Type B pancreatic cell (in vitro differentiated cells): ENCODE data around the gene ZDHHC20. TPM values are rescaled to one million over a fixed set of nuclear protein-coding genes. Genes with fewer than 3 reads are reported as not detected.
A peak's percentile ranks its signal among the peaks of the same experiment; 100 is the strongest.

Experiments used
- DNase-seq: peaks from one replicate; pipeline ENCODE4 v3.0.0; 2021; ENCODE audit warnings: mixed read lengths; ENCODE audit not compliant: unreplicated experiment; ENCODE audit errors: extremely low spot score
- H3K27ac Mint-ChIP-seq: 2 replicates; pipeline ENCODE4 v1.8.0; 2021; ENCODE audit warnings: mild to moderate bottlenecking, mixed read lengths
- H3K27me3 Mint-ChIP-seq: 2 replicates; pipeline ENCODE4 v1.8.0; 2021; ENCODE audit warnings: mixed read lengths
- H3K36me3 Mint-ChIP-seq: 2 replicates; pipeline ENCODE4 v1.8.0; 2021; ENCODE audit warnings: mixed read lengths
- H3K4me1 Mint-ChIP-seq: one replicate; pipeline ENCODE4 v1.8.0; 2021; ENCODE audit warnings: mixed read lengths; ENCODE audit not compliant: unreplicated experiment
- H3K4me3 Mint-ChIP-seq: 2 replicates; pipeline ENCODE4 v1.8.0; 2021; ENCODE audit warnings: mild to moderate bottlenecking, mixed read lengths
- H3K9me3 Mint-ChIP-seq: 2 replicates; pipeline ENCODE4 v1.8.0; 2021; ENCODE audit warnings: mixed read lengths
- total RNA-seq: library from RNA; stranded (reverse); gene quantifications from 2 replicates; pipeline ENCODE4 v1.2.1, GENCODE V29; 2021; ENCODE audit warnings: low replicate concordance
- TF ChIP-seq, protein P1 (sequence below): fragments of 200-600 bp; sonication (generic); conservative IDR thresholded peaks from 2 replicates; pipeline ENCODE4 v1.5.0; 2021; ENCODE audit warnings: antibody characterized with exemption, mild to moderate bottlenecking

The ZDHHC20 gene
- total RNA-seq, 1 donor from 2014 or later: 78.2 TPM

DNA sequence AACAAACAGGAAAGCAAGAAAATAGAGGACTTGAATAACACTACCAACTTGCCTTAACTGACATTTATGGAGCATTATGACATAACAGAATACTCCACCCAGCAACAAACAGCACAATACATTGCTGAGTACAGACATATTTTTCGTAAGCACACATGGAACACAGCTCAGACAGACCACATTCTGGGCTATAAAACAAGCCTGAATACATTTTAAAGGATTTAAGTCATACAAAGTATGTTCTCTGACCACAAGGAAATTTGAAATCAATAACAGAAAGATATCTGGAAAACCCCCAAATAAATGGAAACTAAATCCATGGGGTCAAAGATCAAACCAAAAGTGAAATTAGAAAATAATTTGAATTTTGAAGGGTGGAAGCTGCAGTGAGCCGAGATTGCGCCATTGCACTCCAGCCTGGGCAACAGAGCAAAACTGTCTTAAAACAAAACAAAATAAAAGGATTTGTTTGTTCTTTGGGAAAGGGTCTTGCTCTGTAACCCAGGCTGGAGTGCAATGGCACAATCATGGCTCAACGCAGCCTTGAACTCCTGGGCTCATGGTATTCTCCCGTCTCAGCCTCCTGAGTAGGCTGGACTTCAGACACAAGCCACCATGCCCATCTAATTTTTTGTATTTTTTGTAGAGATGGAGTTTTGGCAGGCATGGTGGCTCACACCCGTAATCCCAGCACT, 5.6 kb downstream of the ZDHHC20 start:
- Mint-ChIP-seq H3K4me3 (peak overlapping the region; percentile 45), H3K4me1 (peaks cover 16% of the 10 kb centered on the region), H3K9me3 (peaks cover 6% of the 10 kb centered on the region), H3K27ac (peak overlapping the region; percentile 61), H3K27me3 (no peaks in the 10 kb centered on the region), H3K36me3 (peaks cover 33% of the 10 kb centered on the region)
- no peak for DNase-seq
- TF ChIP-seq, protein P1, sequence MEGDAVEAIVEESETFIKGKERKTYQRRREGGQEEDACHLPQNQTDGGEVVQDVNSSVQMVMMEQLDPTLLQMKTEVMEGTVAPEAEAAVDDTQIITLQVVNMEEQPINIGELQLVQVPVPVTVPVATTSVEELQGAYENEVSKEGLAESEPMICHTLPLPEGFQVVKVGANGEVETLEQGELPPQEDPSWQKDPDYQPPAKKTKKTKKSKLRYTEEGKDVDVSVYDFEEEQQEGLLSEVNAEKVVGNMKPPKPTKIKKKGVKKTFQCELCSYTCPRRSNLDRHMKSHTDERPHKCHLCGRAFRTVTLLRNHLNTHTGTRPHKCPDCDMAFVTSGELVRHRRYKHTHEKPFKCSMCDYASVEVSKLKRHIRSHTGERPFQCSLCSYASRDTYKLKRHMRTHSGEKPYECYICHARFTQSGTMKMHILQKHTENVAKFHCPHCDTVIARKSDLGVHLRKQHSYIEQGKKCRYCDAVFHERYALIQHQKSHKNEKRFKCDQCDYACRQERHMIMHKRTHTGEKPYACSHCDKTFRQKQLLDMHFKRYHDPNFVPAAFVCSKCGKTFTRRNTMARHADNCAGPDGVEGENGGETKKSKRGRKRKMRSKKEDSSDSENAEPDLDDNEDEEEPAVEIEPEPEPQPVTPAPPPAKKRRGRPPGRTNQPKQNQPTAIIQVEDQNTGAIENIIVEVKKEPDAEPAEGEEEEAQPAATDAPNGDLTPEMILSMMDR: no peak

DNA sequence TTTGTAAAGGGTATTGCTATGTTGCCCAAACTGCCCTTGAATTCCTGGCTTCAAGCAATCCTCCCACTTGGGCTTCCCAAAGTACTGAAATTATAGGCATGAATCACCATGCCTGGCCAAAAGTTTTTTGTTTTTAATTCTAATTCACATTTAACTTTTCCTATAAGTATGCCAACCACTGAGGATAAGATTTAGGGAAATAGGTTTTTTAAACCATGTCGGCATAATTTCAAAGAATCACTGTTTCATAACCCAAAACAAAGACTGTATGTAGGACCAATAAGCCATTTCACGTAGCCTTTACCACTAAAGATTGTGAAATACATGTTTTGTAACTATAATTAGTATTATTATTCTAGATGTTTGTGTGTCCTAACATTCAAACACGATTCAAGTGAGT, 8.2 kb downstream of the ZDHHC20 start:
- TF ChIP-seq, protein P1: no peak
- peaks cover 11% of the 10 kb centered on the region for H3K9me3 Mint-ChIP-seq
- H3K4me1 Mint-ChIP-seq: peaks cover 6% of the 10 kb centered on the region
- no peak overlapping the region for H3K4me3 Mint-ChIP-seq
- no peak overlapping the region for H3K27ac Mint-ChIP-seq
- H3K36me3 Mint-ChIP-seq: peaks cover 37% of the 10 kb centered on the region
- DNase-seq: no peak
- no peaks in the 10 kb centered on the region for H3K27me3 Mint-ChIP-seq

DNA sequence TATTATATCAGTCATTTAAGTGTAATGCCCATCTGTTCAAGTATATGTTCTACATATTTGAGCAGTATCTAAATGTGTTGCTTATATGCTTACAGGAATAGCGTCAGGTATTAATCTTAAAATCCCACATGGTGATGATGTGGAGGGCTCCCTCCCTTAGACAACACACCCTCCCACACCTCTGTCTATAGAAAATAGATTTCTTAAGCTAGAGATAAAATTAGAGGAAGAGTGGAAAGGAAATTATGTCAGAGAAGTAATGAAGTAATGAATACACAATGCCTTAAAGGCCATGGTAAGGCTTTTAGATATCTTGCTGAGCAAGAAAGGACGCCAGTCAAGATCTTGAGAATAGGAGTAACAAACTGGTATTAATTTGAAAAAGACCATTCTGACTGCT, 12.4 kb downstream of the ZDHHC20 start:
- H3K9me3 Mint-ChIP-seq: peaks cover 6% of the 10 kb centered on the region
- peaks cover 36% of the 10 kb centered on the region for H3K36me3 Mint-ChIP-seq
- no peak for DNase-seq
- TF ChIP-seq, protein P1: no peak
- no peaks in the 10 kb centered on the region for H3K27me3 Mint-ChIP-seq
- peaks cover 6% of the 10 kb centered on the region for H3K4me1 Mint-ChIP-seq
- H3K27ac Mint-ChIP-seq: no peak overlapping the region
- no peak overlapping the region for H3K4me3 Mint-ChIP-seq

DNA sequence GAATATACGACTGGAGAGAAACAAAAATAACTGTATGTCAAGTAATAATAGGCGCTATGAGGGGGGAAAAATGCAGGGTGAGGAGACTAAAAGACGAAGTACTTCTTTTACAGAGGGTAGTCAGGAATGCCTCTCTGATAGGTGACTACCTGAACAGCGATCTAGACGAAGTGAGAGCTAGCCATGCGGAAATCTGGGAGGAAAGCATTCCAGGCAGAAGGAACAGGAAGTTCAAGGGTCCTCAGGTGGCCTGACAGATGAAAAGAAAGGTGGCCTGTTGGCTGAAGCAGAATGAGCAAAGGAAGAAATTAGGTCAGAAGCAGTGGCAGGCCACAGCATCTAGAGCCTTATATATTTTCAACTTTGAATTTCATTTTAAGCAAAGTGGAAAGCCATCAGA, 13.3 kb downstream of the ZDHHC20 start:
- no peak overlapping the region for H3K27ac Mint-ChIP-seq
- TF ChIP-seq, protein P1: no peak
- H3K9me3 Mint-ChIP-seq: peaks cover 6% of the 10 kb centered on the region
- H3K36me3 Mint-ChIP-seq: peaks cover 36% of the 10 kb centered on the region
- H3K4me3 Mint-ChIP-seq: no peak overlapping the region
- H3K4me1 Mint-ChIP-seq: peaks cover 6% of the 10 kb centered on the region
- no peaks in the 10 kb centered on the region for H3K27me3 Mint-ChIP-seq
- DNase-seq: no peak

DNA sequence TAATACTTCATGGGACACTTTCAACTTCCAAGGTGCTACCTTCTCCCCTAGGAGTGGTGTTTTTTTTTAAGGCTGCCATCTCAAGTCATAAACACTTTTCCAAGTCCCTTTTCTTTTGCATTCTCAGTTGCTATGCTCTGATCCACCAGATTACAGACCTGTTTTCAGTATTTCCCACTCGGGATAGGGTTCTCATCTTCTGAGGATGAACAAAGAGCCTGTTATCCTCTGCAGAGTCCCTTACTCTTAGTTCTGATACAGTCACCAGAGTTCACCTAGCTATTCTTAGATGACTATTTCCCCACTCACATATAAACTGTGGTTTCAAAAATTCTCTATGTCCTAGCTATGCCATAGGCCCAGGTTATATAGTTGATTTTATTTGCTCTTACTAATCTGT, 15.9 kb downstream of the ZDHHC20 start:
- Mint-ChIP-seq H3K27me3 (no peaks in the 10 kb centered on the region), H3K9me3 (peaks cover 6% of the 10 kb centered on the region), H3K36me3 (peaks cover 30% of the 10 kb centered on the region), H3K4me3 (no peak overlapping the region), H3K4me1 (peaks cover 6% of the 10 kb centered on the region), H3K27ac (no peak overlapping the region)
- no peak for DNase-seq
- TF ChIP-seq, protein P1: no peak
